NCI-H510A (cell line): ENCODE results near the gene MXD1.
"Not testable (repeated sequence)": the region's sequence is repeated elsewhere in the genome, so short reads cannot be mapped to it uniquely, and the experiment has no call there.

ENCODE experiments used
- DNase-seq: peaks from one replicate; lab custom pipeline; 2025; lab: John Stamatoyannopoulos, UW

The MXD1 gene, protein sequence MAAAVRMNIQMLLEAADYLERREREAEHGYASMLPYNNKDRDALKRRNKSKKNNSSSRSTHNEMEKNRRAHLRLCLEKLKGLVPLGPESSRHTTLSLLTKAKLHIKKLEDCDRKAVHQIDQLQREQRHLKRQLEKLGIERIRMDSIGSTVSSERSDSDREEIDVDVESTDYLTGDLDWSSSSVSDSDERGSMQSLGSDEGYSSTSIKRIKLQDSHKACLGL

DNA sequence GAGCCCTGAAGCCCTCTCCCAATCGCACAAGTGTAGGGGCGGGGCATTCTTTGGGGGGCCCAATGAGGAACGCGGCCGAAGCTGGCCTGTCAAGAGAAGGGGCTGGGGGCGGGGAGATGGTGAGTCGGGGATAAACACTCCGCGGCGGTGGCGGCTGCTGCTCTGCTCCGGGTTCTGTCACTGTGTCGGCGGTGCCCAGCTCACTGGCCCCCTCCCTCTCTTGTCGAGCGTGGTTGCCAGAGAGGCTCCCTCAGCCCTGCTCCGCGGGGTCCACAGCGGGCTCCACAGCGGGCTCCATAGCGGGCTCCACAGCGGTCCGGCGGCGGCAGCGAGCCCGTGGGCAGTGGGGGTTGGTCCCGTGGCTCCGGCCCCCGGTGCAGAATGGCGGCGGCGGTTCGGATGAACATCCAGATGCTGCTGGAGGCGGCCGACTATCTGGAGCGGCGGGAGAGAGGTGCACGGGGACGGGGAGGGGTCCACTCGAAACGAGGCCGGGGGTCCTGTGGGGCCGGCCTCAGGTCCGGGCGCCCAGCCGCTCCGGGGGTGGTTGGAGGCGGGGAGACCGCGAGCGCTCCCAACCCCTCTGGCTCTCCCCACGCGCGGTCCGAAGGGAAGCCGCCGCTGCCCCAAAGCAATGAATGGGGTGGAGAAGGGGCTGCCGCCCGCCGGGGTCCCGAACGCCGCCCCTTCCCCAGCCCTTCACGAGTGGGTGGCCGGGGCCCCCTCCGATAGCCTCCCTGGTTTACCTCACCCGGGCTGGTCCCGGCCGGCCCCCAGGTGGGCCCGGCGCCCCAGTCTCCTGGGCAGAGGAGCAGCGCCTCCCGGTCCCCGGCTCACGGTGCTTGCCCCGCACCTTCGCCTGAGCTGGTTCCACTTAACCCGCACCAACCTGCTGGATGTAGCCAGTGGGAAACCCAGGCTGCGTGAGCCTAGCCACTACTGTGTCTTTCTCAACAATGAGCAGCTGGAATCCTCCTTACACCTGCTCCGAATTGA, at the start of gene MXD1:
MXD1 (plus strand) TSS at position 160 of the 996 bp plus-strand sequence; CDS start at position 382, 222 bp downstream.
- peak; percentile 8 for DNase-seq

GRCh38 chr2:69888451-69888850, 26.5 kb upstream of the MXD1 start:
- DNase-seq, result no peak

- no peak for DNase-seq
These were observed 25.6 kb upstream of the MXD1 start for GRCh38 chr2:69889302-69889701.

- DNase-seq, result no peak
These were observed 24.0 kb upstream of the MXD1 start for GRCh38 chr2:69890881-69891280.

GRCh38 chr2:69892838-69893424, 22.0 kb upstream of the MXD1 start:
- DNase-seq, result not testable (repeated sequence)

DNA sequence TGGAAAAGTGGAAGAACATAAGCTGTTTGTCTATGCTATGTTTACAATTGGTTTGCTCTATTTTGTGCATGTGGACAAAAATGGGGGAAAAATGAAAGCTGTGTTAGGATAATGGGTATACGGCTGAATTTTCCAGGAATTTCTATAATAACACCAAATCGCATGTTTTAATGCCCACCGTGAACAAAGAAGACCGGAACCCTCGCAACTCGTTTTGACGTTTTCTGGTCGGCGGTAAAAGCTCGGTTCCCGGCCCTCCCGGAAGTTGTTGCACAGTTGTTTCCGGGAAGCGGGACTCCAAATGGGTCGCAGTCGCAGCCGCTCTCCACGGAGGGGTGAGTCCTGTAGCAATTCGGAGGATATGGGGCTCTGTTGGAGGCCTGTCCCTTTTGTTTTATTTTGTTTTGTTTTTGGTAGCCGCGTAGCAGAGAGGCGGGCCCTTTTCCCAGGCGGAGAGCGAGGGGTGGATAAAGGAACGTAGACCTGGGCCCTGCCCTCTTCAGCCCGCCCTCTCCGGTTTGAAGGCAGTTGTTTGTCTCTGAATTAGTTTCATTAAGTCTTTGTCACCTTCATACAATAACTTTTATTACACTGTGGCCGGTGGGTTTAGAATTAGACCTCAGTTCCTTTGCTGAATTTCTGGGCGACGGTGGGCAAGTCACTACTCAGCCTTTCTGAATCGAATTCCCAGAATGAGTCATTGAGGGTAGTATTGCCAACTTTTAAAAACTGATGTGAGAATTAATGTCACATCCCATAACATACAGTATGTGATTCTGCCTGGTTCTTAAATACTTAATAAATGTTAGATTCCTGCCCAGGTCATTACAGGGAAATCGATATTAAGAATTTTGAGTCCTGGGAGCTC, 21.0 kb upstream of the MXD1 start, which contains the start of gene SNRNP27:
SNRNP27 (plus strand) TSS at position 273 of the 868 bp plus-strand sequence; CDS start at position 302, 29 bp downstream.
- peak; percentile 56 for DNase-seq

DNA sequence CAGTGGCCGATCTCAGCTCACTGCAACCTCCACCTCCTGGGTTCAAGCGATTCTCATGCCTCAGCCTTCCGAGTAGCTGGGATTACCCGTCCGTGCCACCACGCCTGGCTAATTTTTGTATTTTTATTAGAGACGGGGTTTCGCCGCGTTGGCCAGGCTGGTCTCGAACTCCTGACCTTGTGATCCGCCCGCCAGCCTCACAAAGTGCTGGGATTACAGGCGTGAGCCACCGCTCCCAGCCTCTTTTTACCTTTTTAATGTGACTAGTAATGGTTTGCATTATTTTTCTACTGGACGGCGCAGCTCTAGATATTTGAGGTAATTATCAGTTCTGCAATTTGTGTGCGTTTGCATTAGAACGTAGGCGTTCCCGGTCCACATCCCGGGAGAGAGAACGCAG, 20.2 kb upstream of the MXD1 start:
- not testable (repeated sequence) for DNase-seq

DNA sequence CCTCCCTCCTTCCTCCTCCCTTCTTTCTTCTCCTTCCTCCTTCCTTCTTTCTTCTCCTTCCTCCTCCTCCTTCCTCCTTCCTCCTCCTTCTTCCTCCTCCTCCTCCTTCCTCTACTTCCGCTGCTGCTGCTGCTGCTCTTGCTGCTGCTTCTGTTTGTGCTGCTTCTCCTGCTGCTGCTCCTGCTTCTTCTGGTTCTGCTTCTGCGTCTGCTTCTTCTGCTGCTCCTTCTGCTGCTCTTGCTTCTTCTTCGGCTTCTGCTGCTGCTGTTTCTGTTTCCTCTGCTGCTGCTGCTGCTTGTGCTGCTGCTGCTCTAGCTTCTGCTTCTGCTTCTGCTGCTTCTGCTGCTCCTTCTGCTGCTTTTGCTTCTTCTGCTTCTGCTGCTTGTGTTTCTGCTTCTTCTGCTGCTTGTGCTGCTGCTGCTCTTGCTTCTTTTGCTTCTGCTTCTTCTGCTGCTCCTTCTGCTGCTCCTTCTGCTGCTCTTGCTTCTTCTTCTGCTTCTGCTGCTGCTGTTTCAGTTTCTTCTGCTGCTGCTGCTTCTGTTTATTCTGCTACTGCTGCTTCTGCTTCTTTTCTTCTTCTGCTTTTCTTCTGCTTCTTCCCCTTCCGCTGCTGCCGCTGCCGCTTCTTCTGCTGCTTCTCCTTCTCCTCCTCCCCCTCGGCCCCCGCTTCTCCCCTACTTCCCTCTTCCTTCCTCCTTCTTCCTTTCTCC, 12.5 kb upstream of the MXD1 start:
- no peak for DNase-seq

- DNase-seq, result no peak
These were observed 7.7 kb upstream of the MXD1 start for GRCh38 chr2:69907216-69907615.

DNA sequence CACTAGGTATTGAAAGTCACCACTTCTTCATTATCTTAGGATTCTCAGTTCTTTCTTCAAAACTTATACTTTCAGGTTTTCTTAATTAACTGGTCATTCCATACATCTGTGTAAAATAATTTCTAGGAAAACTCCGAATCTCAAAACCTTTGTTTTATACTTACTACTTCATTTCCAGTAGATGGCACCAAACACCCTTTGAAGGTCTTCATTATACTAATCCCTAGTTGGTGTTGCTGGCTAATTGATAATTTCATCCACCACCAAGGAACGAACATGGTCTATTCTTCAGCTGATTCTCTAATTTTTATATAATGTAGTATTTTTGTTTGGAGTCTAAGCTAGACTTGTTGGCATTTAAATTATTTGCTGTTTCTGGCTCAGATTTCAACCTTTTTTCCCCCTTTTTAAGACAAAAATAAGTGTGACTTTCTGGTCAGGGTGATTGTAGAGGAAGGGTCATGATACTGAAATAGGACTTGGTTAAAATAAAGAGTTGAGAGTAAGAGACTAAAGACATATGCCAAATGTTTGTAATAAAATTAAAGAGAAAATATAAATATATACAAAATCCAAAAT, 2.8 kb upstream of the MXD1 start:
- peak; percentile 5 for DNase-seq

DNA sequence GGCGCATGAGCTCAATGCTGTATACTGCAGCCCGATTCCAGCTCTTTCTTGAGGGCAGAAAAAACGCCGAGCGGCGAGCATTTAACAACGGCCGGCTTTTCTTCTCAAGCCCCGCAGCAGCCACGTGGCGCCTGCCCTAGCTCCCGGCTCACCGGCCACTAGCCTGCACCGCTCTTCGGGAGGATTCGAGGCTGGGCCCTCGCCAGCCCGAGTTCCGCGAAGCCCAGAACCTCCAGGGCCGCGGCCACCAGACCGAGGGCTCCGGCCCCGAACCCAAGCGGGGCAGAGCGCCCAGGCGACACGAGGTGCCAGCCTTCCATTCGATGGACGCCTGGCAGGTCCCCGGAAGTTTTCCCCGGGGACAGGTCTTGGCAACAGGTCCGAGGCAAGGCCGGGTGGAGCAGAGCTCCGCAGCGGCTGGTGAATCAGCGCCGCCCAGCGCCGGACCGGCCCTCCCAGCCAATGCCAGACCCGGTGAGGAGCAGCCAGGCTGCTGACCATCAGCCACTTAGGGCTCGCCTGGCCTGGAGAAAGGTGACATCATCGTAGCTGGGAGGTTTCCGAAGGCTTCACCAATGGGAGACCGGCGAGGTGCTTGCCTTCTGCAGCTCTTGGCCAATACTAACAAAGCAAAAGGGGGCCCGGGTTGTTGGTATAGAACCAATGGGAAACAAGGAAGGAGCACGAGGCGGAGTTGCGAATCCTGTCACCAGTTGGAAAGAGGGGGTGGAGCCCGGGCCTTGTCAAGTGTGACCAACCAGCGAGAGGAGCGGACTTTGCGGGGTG, 552 bp upstream of the MXD1 start:
- peak; percentile 100 for DNase-seq

- no peak for DNase-seq
These were observed 1.2 kb downstream of the MXD1 start for GRCh38 chr2:69916106-69916505.

GRCh38 chr2:69917852-69918251, 2.9 kb downstream of the MXD1 start:
- DNase-seq, result no peak

GRCh38 chr2:69918401-69918800, 3.5 kb downstream of the MXD1 start:
- no peak for DNase-seq

GRCh38 chr2:69923116-69923515, 8.2 kb downstream of the MXD1 start:
- no peak for DNase-seq

DNA sequence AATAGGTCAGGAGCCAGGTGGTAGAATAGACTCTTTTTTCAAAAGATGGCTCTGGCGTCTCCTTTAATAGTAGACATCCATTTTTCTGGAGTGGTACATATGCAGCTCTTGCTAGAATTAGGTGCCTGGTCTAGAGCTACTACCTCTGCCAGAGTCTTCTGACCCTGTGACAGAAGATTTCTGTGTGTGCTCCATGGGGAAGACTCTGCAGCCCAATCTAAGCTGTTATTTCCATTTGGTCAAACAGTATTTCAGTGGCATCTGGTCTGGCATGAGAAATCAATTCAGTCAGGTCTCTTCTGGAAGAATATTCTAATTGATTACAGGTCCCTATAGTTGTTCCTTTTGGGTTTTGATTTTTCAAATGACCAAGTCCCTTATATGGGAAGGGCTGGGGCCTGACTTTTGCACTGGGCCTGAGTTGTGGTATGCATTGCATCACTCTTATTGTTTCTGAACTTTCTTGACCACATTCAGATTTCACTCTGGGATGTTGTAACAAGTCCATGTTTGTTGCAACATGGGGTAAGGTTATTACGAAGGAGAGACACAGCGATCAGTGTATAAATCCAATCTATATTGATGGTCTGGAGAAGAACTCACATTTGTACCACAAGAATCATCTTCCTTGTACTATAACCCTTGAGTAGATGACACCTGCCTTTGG, 12.1 kb downstream of the MXD1 start:
- no peak for DNase-seq

DNA sequence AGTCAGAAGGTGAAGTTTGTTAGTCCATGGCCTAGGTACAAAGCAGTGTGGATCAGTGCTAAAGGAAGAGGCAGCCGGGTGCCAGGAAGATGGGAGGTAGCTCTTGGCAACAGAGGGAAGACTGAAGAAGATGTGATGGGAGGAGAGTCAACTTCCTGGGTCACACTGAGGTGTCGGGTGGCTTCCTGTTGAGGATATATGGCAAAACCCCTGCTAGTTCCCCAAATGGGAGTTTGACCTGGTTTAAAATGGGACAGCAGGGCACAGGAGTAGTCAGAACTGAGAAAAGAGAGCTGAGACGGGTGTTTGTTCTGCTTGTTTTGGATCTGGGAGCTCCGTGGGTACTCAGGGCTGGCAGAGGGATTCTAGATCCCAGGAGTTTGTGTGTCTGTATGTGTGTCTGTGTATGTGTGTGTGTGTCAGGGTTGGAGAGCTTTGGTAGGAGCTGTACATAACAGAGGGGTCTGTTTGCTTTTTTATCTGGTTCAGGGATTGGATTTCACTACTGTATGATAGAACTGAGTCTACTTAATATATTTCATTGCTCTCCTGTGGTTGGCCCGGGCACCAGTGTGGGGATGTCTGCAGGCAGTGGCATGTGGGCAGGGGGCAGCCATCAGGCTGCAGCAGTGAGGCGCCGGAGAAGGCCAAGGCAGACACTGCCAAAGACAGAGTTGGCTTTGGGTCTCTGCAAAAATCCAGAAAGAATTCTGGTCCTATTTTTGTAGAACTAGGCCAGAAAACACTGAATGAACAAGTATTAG, 17.1 kb downstream of the MXD1 start:
- DNase-seq, result no peak

- no peak for DNase-seq
These were observed 17.6 kb downstream of the MXD1 start for GRCh38 chr2:69932596-69932922.
